HG03064 (cell line): Measurements from ENCODE around the gene MAFG.

Experiments used
- ATAC-seq: cut with Tn5 transposase; IDR thresholded peaks from one replicate; pipeline ENCODE4 v1.9.1; 2021; ENCODE audit warnings: low read depth; ENCODE audit not compliant: unreplicated experiment

The MAFG gene

GRCh38 chr17:81927653-81928543 is at the start of gene MAFG:
MAFG (minus strand) TSS chr17:81927735; CDS start chr17:81923185, 4,550 bp downstream.
- ATAC-seq = peak; percentile 56

- ATAC-seq = no peak
Measured at GRCh38 chr17:81976332-81977210, 49.0 kb upstream of the MAFG start.

GRCh38 chr17:81973432-81973831 is 45.9 kb upstream of the MAFG start:
- ATAC-seq = no peak

- ATAC-seq = no peak
Measured at GRCh38 chr17:81968850-81969812, 41.6 kb upstream of the MAFG start.

GRCh38 chr17:81968396-81968745 is 40.8 kb upstream of the MAFG start:
- ATAC-seq = no peak

GRCh38 chr17:81967533-81968395 is 40.2 kb upstream of the MAFG start:
- ATAC-seq = no peak

GRCh38 chr17:81967244-81967532 is 39.7 kb upstream of the MAFG start:
- no peak for ATAC-seq

GRCh38 chr17:81966343-81967243 is 39.1 kb upstream of the MAFG start:
- ATAC-seq = no peak

GRCh38 chr17:81964081-81964849 is 36.7 kb upstream of the MAFG start:
- ATAC-seq = no peak

- ATAC-seq = no peak
Measured at GRCh38 chr17:81962499-81963441, 35.2 kb upstream of the MAFG start.

- no peak for ATAC-seq
Measured at GRCh38 chr17:81961521-81962498, 34.3 kb upstream of the MAFG start.

GRCh38 chr17:81961087-81961511 is 33.6 kb upstream of the MAFG start, which contains the start of gene NOTUM:
NOTUM (minus strand) TSS chr17:81961187; CDS start chr17:81960909, 278 bp downstream.
- ATAC-seq = no peak

- no peak for ATAC-seq
Measured at GRCh38 chr17:81960130-81960958, 32.8 kb upstream of the MAFG start.

GRCh38 chr17:81959362-81960129 is 32.0 kb upstream of the MAFG start:
- ATAC-seq = no peak
